NCI-H187 treated with DMSO at 0.1 percent for 48 hours (cell line): ENCODE data around the gene SPATA3.
"Not testable (repeated sequence)": the region's sequence is repeated elsewhere in the genome, so short reads cannot be mapped to it uniquely, and the experiment has no call there.

ENCODE experiments used
- DNase-seq: peaks from one replicate; lab custom pipeline; 2025; lab: John Stamatoyannopoulos, UW

Gene SPATA3

GRCh38 chr2:230998882-230999281 is 3.0 kb downstream of the SPATA3 start:
- DNase-seq: no peak

DNA sequence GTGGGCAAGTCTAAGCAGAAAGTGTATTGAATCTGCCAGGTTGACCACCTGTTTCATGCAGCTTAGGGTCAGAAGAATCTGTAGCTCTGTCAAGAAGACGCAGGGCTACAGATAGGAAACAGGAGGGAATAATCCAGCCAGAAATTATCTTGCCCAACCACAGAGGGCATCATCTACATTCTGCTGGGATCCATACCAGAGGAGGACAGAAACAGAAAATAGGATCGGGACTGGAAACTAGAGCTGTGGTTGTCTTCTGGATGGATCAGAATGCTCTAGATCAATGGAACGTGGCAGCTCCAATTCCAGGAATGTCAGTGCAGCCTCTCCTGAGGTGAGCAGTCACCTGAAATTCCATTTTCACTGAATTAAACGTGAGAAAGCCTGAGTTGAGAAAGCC is 3.6 kb downstream of the SPATA3 start:
- DNase-seq: no peak

GRCh38 chr2:231000211-231000904 is 4.4 kb downstream of the SPATA3 start:
- no peak for DNase-seq

DNA sequence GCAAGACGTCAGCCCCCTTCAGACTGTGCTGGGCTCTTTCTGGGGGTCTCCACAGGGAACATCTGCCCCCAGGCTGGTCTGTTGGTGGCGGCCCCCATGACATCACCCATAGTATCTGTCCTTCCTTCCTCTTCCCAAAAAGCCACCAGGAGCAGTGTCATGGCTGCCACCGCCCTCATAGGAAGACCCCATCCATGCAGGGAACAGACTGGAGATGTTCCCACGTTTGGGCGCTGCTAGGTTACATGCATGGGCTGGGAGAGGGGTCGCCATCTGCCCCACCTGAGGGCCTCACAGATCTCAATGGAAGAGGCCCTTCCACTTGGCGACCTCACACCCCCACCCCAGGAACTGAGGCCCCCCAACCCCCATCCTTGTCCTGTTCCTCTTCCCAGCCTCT is 5.1 kb downstream of the SPATA3 start:
- DNase-seq: no peak

GRCh38 chr2:231001921-231002320 is 6.0 kb downstream of the SPATA3 start:
- DNase-seq: no peak

DNA sequence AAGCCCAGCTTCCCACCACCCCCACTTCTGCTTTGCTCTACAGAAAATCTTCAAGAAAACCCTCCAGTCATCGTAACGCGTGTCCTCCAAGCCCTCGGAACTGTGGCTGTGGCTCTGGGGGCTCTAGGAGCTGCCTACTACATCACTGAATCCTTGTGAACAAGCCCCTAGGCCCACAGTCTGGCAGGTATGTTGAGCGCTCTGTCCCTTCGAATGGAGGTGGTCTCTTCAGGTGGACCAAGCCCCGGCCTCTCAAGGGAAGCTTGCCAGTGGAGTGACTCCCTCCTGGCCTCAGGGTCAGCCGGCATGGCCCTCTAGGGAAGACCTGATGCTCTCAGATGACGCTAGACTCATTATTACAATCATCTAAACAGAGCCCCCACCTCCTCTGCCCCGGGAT is 6.7 kb downstream of the SPATA3 start:
- no peak for DNase-seq

DNA sequence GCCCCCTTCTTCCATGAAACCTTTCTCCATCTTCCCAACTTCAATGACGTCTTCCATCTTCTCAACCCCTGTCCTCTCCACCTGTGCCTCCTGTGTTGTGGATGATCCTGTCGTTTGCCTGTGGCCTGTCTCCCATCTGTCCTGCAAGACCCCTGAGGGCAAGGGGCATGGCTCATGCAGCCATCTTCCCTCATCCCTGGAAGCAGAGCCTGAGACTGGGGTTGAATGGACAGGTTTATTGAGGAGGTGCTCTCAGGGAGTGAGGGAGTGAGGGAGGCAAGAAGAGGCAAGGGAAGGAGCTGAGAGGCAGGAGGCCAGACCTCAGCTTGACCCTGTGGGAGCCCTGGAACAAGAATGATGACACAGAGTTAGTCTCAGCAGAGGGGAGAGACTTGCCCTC is 7.3 kb downstream of the SPATA3 start:
- DNase-seq: no peak

- DNase-seq: not testable (repeated sequence)
Observed at GRCh38 chr2:231004930-231005329, 9.0 kb downstream of the SPATA3 start.

DNA sequence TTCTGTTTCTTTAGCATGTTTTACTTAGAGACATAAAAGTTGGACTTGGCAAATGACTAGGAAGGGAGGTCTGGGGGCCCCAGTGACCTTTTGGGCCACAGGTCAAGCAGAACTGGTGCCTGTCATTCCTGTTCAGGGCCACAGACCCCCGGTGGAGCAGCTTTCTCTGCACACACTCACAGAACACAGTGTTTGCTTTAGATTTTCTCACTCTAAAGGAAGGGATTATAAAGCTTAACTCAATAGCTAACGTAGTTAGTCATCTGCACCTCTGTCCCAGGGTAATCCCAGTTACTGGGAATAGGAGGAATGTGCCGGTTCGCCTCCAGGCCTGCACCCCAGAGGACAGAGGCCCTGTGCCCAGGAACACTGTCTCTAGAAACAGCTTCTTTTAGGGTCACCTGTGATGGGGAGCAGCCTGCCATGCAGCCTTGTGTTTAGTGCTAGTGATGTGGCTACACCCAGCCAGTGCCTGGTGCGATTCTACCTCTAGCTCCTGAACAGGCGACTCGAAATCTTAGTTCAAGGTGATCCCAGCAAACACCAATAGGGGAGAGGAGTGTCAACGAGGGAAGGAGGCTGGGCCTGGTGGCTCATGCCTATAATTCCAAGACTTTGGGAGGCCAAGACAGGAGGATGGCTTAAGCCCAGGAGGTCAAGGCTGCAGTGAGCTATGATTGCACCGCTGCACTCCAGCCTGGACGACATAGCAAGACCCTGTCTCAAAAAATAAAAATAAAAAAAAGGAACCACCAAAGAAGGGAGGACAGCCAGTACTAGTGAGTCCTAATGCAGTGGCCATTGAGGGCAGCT is 11.6 kb downstream of the SPATA3 start:
- DNase-seq: no peak

DNA sequence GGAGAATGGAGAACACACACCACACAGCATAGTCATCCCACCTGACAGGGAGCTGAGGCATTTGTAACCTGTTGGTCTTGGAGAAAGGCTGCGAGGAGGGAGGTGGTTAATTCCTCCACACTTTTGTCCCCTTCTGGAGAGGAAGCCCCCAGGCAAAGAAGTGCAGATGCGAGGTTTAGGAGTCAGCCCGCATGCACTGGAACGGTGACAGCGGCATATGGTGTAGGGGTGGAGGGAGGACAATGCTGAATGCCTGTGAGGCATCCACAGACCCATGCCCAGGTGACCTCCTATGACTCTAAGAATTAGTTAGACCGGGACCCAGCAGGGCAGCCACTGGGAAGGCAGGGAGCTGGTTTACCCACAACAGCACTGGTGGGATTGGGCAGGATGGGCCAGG is 12.2 kb downstream of the SPATA3 start:
- DNase-seq: no peak

- no peak for DNase-seq
Observed at GRCh38 chr2:231009236-231009919, 13.5 kb downstream of the SPATA3 start.

DNA sequence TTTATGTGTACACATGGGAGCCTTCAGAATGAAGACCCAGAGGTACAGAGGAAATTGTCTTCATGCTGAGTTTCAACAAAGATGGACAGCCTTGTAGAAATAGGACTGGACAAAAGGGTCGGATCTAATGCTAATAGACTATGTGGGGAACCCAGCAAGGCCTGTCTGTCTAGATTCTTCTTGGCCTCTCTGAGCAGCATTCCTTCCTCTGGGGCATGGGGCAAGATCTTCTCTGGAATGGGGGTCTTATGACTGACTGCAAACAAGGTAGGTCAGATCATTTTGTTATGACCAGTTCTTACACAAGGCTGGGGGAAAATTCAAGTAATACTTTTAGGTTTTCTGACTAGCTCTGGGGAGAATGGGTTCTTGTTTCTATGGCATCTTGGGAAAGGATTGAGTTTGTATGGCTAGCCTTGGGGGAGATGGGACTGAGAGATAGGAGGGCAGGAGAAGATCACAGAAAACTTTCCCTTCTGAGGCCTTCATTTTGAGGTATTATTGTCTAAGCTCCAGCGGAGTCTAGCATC is 14.3 kb downstream of the SPATA3 start:
- DNase-seq: no peak

- no peak for DNase-seq
Observed at GRCh38 chr2:231011526-231011925, 15.6 kb downstream of the SPATA3 start.

GRCh38 chr2:231012463-231012862 is 16.5 kb downstream of the SPATA3 start:
- no peak for DNase-seq

DNA sequence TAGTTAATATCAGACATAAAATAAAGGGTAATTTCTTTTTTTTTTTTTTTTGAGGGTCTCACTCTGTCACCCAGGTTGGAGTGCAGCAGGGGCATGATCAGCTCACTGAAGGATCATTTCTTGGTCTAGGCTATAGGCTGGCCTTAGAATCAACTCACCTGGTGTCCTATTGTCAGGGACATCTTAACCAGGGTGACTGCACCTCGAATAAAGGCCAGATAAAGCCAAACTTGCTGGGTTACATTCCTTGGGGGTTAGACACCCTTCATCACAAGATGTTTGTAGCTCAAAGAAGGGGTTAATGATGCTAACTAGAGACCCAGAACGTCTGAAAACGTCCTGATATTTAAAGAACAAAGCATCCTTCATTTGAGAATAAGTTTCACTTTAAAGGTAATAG is 17.9 kb downstream of the SPATA3 start:
- DNase-seq: no peak

DNA sequence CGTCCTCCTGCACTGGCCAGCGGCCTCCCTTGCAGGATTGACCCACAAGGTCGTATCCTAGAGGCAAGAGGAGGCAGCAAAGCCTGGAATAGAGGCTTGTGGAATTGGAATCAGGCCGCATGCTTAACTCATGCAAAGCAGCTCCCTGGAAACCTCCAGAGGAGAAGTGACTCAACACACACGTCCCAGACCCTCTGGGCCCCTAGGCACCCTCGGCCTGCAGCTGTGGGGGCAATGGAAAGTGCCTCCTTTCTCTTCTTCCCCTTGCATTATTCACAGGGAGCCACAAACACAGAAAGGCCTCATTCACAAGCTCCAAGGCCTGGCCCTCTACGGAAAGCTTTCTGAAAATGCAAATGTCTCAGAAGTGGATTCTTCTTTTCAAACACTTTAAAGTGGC is 19.6 kb downstream of the SPATA3 start:
- DNase-seq: no peak

DNA sequence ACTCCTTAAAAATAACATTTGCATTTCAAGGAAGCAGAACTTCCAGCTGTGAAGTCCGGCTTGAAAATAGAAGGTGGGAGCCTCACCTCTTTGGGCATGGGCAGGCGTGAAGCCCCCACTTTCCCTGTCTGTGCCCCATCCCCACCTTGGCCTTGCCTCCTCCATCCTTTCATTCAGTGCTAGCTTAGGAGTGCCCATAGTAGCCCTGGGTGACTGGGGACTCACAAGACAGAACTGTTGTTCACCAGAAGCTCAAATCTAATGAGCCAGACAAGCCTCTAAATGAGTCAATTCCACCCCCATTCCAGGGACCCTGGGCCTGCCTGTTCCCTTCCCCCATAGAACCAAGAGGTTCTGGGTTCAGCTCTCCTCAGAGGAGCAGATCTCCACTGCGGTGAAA is 20.0 kb downstream of the SPATA3 start:
- DNase-seq: no peak

GRCh38 chr2:231016566-231017230 is 20.8 kb downstream of the SPATA3 start:
- no peak for DNase-seq

GRCh38 chr2:231017231-231017598 is 21.3 kb downstream of the SPATA3 start:
- DNase-seq: no peak

- no peak for DNase-seq
Observed at GRCh38 chr2:231018184-231018583, 22.3 kb downstream of the SPATA3 start.

DNA sequence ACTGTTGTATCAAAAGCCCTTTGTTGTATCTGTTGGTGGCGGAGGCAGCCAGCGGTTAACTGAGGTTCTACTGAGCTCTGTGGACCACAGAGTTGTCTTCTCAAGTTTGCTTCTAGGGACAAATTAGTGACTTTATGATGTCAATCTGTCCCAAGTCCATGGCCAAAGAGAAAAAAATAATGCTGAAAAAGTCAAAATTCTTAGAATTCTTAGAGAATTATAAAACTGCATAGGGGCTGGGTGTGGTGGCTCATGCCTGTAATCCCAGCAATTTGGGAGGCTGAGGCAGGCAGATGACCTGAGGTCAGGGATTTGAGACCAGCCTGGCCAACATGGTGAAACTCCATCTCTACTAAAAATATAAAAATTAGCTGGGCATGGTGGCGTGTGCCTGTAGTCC is 29.1 kb downstream of the SPATA3 start:
- DNase-seq: not testable (repeated sequence)

- DNase-seq: no peak
Observed at GRCh38 chr2:231028889-231029288, 33.0 kb downstream of the SPATA3 start.
